Renal cortex interstitium (tissue), 11 donors: ENCODE results near the gene STRIP1. TPM values are rescaled to one million over a fixed set of nuclear protein-coding genes. Genes with fewer than 3 reads are reported as not detected.

Experiments used
- DNase-seq, 11 donors: peaks; one replicate each; pipeline ENCODE4 v3.0.0-alpha.2; 2013; ENCODE audit warnings: low read depth in 9 of 11, low spot score in 4 of 11; ENCODE audit errors: extremely low read depth in 1 of 11
- polyA plus RNA-seq, 3 donors: library from polyadenylated mRNA; unstranded; fragments of 120-200 nt; gene quantifications; one replicate each; pipeline ENCODE4 v1.2.1, GENCODE V29; 2013; ENCODE audit not compliant: insufficient read length in 3 of 3

The STRIP1 gene
- polyA plus RNA-seq, 3 donors: 43.6 to 54.7 (median 47.0) TPM

DNA sequence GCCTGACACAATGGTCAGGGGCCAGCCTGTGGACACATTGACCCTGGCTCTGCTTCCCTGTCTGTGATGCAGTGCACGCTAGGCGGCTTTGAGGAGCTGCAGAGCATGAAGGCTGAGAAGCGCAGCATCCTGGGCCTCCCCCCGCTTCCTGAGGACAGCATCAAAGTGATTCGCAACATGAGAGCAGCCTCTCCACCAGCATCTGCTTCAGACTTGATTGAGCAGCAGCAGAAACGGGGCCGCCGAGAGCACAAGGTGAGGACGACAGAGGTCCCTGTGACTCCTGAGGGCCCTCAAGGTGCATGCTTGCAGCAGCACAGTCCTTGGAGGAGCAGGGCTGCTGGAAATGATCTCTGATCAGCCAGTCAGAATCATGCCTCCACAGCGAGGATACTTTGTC lies 8.6 kb downstream of the STRIP1 start:
- no peak for DNase-seq

GRCh38 chr1:110047463-110047862 lies 13.0 kb downstream of the STRIP1 start:
- no peak for DNase-seq

GRCh38 chr1:110048240-110048639 lies 13.8 kb downstream of the STRIP1 start:
- no peak for DNase-seq

DNA sequence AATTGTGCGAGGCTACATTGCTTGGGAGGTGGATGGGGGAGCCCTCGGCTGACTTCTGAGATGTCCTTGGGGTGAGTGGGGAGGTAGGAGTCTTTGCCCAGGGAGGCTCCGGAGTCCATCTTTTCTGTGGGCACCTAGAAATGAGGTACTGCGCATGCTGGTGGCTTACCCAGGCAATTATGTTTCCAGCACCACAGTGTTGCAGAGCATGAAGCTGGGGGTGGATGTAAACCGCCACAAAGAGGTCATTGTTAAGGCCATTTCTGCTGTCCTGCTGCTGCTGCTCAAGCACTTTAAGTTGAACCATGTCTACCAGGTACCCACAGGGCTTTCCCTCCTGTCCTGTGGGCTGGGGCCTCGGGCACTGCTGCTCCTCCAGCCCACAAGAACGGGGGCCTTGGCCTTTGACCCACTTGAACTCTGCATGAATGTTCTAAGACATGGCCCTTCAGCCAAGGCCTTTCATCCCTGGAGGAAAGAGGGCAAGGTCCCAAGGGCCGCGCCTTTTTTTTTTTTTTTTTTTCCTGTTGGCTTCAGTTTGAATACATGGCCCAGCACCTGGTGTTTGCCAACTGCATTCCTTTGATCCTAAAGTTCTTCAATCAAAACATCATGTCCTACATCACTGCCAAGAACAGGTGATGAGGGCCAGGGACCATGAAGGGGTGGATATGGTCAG lies 14.6 kb downstream of the STRIP1 start:
- no peak for DNase-seq

DNA sequence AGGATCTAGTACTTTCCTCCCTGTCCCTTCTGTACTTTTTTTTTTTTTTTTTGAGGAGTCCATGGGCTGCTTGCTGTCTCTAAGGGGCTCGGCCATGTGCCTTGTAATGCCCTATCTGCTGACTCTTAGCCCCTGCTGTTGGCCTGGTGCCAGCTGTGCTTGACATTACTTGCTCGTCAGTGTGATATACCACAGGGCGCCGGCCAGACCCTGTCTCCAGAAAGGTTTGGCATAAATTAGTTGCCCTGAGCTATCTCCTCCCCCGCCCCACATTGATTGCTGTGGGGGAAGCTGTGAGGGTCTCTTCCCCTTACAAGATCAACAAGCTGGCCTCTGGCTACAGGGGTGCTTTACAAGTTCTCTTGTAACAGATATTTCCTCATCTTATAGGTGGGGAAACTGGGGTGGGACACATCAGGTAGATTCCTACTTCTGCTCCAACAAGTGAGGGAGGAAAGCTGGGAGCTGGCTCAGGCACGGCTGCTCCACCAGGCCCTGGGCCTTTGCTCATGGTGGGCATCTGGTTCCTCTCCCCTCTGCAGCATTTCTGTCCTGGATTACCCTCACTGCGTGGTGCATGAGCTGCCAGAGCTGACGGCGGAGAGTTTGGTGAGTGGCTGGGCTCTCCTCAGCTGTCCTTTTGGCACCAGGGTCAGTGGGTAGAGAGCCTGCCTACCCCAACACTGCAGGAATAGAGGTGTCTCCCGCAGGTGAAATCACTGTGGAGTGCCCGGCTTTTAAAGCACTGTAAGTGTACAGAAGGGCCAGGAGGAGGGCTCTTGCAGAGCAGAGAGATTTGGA lies 15.6 kb downstream of the STRIP1 start:
- no peak for DNase-seq

DNA sequence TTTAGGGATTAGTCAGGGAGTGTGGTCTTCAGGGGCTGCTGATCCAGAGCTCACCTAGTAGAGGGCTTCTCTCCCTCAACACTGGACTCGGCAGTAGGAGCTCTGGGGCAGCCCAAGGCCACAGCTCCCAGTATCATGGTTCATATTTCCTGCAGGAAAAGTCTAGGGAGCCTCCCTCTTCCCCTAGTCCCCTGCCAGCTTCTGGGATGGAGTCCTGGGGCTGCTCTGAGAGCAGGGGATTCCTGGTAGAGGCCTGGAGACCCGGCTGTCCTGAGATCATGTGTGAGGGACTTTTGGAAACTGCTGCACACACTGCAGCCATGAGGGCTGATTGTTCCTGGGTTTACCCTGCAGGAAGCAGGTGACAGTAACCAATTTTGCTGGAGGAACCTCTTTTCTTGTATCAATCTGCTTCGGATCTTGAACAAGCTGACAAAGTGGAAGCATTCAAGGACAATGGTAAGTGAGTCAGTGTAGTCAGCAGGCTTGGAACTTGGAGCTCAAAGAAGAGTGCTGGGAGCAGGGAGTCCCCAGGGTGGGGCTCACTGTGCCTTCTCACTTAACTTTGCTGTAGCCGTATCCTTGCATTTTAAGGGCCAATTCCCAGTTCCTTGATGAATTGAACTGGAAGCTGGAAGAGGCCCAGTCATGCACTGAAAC lies 16.3 kb downstream of the STRIP1 start:
- DNase-seq: no peak

GRCh38 chr1:110051262-110051648 lies 16.8 kb downstream of the STRIP1 start:
- DNase-seq: no peak

DNA sequence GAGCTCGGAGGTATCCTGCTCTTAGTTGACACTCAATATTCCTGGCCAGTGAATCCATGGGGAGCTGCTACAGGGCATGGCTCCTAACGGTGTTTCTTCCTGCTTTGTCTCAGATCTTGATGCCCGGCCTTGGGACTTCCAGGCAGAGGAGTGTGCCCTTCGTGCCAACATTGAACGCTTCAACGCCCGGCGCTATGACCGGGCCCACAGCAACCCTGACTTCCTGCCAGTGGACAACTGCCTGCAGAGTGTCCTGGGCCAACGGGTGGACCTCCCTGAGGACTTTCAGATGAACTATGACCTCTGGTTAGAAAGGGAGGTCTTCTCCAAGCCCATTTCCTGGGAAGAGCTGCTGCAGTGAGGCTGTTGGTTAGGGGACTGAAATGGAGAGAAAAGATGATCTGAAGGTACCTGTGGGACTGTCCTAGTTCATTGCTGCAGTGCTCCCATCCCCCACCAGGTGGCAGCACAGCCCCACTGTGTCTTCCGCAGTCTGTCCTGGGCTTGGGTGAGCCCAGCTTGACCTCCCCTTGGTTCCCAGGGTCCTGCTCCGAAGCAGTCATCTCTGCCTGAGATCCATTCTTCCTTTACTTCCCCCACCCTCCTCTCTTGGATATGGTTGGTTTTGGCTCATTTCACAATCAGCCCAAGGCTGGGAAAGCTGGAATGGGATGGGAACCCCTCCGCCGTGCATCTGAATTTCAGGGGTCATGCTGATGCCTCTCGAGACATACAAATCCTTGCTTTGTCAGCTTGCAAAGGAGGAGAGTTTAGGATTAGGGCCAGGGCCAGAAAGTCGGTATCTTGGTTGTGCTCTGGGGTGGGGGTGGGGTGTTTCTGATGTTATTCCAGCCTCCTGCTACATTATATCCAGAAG lies 19.4 kb downstream of the STRIP1 start:
- DNase-seq: no peak

- DNase-seq: no peak
Measured at GRCh38 chr1:110055493-110056284, 21.3 kb downstream of the STRIP1 start.

DNA sequence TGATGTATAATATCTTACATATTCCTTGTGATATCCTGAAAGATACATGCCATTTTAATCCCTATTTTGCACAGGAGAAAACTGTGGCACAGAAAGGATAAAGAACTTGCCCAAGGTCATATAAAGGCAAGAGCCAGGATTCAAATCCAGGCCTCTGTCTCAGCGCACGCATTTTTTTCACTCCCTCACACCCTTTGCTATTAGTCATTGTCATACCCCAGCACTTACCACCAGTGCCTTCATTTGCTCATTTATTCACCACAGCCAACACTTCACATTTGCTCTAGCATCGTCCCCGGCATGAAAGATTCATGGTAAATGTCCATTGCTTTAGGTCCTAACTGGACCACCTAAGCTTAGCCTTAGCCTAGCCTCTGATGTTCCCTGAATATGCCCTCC lies 21.9 kb downstream of the STRIP1 start:
- DNase-seq: no peak

GRCh38 chr1:110056776-110057175 lies 22.4 kb downstream of the STRIP1 start:
- no peak for DNase-seq

GRCh38 chr1:110057963-110058518 lies 23.6 kb downstream of the STRIP1 start:
- no peak for DNase-seq

DNA sequence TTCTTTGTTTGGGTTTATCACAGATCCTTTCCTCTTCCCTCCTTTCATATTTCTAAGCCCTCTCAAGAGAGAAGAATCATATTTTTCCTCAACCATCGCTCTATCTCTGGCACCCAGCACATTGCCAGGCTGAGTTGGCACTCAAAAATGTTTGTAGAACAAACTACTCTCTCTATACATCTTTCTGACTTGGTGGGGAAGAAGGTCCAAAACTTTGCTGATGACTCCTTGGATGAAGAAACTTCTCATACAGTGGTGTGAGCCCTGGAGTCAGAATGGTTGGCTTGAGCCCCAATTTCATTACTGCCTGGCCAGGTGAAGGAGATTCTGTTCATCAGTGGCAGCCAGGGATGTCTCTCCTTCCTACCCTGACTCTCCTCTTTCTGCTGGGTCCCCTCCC lies 24.2 kb downstream of the STRIP1 start:
- no peak for DNase-seq

DNA sequence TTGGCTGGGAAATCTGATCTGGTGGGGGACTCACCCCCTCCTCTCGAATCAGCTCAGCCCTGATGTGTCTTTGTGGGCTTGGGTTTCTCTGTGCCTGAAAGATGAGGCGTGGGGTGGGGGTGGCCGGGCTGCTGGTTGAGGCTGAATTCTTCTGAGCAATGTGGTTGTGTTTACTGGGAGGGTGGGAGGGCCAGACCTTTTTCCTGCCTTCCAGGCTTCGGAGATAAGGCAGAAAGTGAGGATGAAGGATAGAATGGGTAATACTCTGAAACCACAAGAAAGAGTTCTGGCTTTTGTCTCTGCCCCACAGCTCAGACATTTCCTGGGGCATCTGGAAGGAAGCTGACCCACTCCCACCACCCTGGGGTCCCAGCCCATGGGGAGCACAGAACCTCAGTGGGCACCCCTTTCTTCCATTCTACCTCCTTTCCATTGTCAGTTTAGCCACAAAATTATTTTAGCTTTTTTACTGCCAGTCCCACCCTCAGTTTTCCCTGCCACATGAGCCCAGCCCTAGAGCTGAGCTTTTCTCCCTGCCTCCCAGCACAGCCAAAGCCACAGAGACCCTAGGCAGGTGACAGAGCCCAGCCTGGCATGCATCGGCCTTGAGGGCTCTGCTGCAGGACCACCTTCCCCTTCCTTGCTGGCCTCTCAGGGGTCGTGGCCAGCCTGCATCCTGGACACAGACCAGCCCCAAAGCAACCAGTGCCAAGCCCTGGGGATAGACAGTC lies 24.9 kb downstream of the STRIP1 start:
- no peak for DNase-seq

DNA sequence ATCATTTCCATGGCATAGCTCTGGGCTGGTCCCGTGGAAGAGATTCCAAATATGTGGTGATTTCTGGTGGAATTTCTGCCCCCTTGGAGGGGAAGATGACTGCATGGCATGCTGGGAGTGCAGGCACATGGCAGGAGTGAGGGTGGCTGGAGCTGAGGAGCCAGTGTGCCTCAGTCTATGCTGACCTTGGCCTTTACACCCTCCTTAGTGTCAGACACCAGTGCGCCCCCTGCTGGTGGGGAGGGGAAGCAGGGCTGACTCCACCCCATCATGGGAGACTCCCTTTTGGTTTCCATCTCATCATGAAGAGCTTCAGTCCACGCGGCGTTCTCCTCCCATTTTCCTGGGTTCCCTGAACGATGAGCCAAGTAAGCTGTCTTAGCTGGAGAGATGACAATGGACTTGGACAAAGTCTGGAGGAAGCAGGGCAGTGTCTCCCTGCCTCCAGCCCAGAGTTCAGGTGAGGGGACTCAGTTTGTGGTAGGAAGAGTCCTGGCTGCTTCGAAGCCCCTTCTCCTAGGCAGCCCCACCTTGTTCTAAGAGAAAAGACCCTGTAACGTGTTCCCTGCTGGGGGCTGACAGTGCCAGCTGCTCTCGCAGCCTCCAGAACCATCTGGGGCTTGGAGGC lies 25.7 kb downstream of the STRIP1 start:
- DNase-seq: no peak

GRCh38 chr1:110060662-110061060 lies 26.2 kb downstream of the STRIP1 start:
- no peak for DNase-seq

DNA sequence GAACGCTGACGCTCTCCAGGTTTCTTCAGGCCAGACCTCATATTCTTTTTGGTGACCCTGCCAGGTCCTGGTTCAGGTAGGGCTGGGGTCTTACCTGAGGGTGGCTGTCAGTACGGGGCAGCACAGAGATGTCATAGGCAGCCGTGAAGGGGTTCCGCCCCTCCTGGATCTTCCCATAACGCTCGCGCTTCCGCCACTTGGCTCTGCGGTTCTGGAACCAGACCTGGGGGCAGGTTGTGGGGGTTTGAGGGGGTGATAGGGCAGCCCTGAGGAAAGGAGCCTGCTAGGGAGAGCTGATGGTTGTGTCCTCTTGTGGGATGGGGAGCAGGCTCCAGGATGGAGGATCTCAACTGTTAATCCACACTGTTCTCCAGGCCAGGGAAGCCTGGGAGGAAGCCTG lies 26.9 kb downstream of the STRIP1 start:
- DNase-seq: no peak
